ENCODE data around the gene AKR7A3.
"Not testable (repeated sequence)": the region's sequence is repeated elsewhere in the genome, so short reads cannot be mapped to it uniquely, and the experiment has no call there.

AKR7A3 gene

DNA sequence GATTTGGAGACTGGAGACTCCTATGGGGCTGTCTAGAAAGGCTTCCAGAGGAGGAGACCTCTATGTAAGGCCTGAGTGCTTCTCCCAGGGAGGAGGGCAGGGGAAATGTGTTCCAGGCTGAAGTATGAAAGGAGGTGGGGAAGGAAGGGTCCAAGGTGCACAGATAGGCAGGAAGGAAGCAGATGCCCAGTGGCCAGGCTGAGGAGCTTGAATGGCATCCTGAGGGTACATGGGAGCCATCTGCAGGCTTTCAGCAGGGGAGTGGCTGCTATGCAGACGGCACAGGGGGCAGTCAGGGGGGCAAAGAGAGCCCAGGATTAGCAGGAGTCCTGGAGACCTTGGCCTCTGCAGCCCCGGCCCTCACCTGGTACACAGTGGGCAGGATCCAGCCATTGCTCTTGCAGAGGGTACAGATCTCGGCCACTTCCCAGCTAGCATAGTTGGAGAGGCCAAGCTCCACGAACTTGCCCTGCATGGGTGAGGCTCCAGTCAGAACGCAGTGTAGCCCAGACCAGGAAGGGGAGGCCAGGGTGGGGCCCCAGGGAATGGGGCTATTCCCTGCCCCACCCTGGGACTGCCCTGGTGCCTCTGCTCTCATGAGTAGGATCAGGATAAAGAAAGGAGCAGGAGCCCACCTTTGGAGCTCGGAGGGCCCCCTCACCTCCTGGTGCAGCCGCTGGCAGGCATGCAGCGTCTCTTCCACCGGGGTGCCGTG lies 19.4 kb upstream of the AKR7A3 start:
- no peak for DNase-seq (ENCODE audit: low read depth)
- no peak overlapping the region for H3K4me3 ChIP-seq (ENCODE audit: low read depth, low read length)
- TF ChIP-seq, protein P1, sequence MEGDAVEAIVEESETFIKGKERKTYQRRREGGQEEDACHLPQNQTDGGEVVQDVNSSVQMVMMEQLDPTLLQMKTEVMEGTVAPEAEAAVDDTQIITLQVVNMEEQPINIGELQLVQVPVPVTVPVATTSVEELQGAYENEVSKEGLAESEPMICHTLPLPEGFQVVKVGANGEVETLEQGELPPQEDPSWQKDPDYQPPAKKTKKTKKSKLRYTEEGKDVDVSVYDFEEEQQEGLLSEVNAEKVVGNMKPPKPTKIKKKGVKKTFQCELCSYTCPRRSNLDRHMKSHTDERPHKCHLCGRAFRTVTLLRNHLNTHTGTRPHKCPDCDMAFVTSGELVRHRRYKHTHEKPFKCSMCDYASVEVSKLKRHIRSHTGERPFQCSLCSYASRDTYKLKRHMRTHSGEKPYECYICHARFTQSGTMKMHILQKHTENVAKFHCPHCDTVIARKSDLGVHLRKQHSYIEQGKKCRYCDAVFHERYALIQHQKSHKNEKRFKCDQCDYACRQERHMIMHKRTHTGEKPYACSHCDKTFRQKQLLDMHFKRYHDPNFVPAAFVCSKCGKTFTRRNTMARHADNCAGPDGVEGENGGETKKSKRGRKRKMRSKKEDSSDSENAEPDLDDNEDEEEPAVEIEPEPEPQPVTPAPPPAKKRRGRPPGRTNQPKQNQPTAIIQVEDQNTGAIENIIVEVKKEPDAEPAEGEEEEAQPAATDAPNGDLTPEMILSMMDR (conservative IDR thresholded peaks at IDR 0.05; ENCODE audit: low read depth, low read length) = no peak

DNA sequence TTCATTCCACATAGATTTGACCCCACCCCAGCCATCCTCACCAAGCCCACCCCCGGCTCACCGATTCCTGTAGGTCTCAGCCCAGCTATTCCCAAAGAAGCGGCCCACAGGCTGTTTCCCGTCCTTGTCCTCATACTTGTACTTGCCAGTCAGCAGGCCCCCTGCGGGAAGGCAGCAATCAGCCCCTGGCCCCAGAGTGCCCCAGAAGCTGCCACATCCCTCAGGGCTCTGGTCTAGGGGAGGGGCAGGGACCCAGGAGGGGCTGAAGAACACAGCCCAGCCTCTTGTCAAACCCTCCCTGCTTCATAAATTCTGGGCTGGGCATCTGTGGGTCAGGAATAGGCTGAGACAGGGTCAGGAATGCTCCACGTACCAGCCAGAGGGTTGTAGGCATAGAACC lies 18.4 kb upstream of the AKR7A3 start:
- TF ChIP-seq, protein P1 (conservative IDR thresholded peaks at IDR 0.05; ENCODE audit: low read depth, low read length) = no peak
- DNase-seq (ENCODE audit: low read depth) = no peak
- no peak overlapping the region for H3K4me3 ChIP-seq (ENCODE audit: low read depth, low read length)

DNA sequence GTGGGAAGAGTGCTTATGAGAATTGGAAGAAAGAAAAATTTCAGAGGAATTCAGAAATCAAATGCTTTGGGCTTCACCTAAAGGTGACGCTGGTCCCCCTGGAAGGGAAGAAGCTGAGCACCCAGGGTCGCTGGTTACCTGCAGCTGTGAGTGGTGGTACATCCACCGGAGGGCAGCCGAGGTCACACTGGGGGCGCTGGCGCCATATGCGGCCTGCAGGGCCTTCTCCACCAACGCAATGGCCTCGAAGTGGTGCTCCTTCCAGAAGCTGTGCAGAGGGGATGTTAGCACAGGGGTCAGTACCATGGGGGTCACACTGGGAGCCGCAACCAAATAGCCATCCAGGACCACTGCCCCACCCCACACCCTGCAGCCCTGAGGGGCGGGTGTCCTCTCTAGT lies 17.3 kb upstream of the AKR7A3 start:
- TF ChIP-seq, protein P1 (conservative IDR thresholded peaks at IDR 0.05; ENCODE audit: low read depth, low read length) = no peak
- H3K4me3 ChIP-seq (ENCODE audit: low read depth, low read length) = no peak overlapping the region

DNA sequence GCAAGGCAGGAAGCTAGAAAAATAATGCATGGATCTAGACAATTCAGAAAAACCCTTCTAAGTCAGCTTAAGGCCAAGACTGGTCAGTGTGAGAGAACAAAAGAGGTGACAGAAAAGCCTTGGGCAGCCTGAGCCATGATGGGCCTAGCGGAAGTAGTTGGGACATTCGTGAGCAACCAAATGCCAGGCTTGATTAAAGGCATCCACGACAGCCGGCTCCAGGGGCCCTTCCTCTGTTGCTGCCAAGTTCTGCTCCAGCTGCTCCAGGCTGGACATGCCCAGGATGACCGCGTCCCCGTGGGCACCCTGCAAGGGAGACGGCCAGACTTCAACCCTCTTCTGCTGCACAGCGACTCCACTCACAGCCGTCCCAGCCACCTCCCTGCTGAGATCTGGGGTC lies 15.5 kb upstream of the AKR7A3 start:
- not testable (repeated sequence) for DNase-seq (ENCODE audit: low read depth); H3K4me3 ChIP-seq (ENCODE audit: low read depth, low read length)

More for the DNA sequence above, 17.3 kb upstream of the AKR7A3 start:
- no peak for DNase-seq (ENCODE audit: low read depth)

DNA sequence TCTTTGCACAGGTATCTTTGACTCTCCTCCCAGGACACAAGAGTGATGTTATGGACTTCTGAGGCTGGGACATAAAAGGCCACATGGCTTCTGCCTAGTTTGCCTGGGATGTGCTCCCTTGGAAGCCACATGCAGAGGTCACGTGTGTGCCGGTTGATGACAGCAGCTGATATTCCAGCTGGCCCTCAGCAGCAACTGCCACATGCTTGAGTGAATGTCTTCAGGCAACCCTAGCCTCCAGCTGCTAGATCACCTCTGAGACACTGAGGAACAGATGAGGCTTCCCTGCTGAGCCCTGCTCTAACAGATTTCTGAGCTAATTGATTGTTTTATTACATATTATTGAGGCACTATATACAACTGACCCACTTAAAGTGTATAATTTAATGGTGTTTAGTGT lies 11.6 kb upstream of the AKR7A3 start:
- TF ChIP-seq, protein P1 (conservative IDR thresholded peaks at IDR 0.05; ENCODE audit: low read depth, low read length) = no peak
- no peak for DNase-seq (ENCODE audit: low read depth)
- no peak overlapping the region for H3K4me3 ChIP-seq (ENCODE audit: low read depth, low read length)

DNA sequence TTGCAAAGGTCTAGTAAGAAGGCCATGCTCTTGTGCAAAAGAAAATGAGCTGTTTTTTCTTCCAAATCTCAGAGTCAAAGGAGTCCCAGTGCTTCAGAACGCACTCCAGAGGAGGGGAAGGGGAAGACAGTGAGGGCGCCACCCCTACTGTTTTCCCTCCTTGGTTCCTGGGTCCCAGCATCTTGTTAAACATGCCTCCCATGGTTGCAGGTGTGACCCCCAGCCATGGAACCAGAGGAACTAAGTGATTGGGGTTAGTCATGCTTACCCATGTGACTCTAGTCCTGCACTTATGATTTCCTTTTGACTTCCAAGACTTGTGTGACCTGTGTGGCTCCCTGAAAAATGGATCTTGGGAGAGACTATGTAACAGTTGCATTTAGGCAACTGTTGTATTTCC lies 6.1 kb upstream of the AKR7A3 start:
- TF ChIP-seq, protein P1 (conservative IDR thresholded peaks at IDR 0.05; ENCODE audit: low read depth, low read length) = no peak
- H3K4me3 ChIP-seq (ENCODE audit: low read depth, low read length) = no peak overlapping the region
- no peak for DNase-seq (ENCODE audit: low read depth)

DNA sequence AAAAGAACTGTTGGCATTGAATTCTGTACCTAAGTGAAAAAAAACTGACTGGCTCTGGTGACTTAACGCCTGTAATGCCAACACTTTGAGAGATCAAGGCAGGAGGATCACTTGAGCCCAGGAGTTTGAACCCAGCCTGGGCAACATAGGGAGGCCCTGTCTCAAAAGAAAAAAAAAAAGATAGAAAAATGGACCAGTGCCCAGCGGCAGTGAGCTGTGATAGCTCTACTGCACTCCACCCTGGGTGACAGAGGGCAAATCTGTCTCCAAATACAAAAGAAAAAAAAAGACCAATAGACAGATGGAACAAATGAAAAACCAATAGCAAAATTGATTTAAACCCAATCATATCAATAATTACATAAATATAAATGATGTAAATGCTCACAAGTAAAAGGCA lies 674 bp upstream of the AKR7A3 start:
- no peak overlapping the region for H3K4me3 ChIP-seq (ENCODE audit: low read depth, low read length)
- DNase-seq (ENCODE audit: low read depth) = no peak
- TF ChIP-seq, protein P1 (conservative IDR thresholded peaks at IDR 0.05; ENCODE audit: low read depth, low read length) = no peak

All from choroid plexus epithelial cell (primary cell).